HG03139 (cell line): ENCODE data around the gene ZFAND4.
"Not testable (repeated sequence)": the region's sequence is repeated elsewhere in the genome, so short reads cannot be mapped to it uniquely, and the experiment has no call there.

Experiments
- ATAC-seq: cut with Tn5 transposase; IDR thresholded peaks from one replicate; pipeline ENCODE4 v1.9.1; 2021; ENCODE audit not compliant: unreplicated experiment

The ZFAND4 gene

DNA sequence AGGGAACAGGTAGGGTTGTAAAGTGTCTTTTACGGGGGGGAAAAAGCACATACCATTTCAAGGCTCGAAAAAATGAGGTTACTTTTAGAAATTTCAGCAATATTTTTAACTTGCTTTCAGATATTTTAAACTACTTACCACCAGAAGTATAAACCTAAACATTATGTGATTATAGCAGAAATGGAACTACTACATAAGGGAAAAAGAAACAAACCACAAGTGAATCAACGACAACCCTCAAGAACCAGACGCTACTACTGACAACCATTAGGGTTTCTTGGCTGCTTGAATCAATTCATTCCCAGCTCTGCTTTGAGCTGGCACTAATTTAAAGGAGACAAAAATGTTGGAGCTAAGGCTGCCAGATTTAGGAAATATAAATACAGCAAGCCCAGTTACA is 80.1 kb downstream of the ZFAND4 start:
- ATAC-seq = no peak

DNA sequence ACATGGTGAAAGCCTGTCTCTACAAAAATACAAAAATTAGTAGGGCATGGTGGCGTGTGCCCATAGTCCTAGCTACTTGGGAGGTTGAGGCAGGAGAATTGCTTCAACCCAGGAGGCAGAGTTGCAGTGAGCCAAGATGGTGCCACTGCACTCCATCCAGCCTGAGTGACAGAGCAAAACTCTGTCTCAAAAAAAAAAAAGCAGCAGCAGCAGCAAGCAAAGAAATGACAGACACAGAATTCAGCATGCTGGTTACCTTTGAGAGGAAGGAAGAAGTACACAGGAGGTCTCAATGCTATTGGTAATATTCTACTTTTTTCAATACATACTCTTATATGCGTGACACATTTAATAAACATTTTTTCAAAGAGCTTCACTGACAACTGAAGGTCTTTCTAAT is 81.3 kb downstream of the ZFAND4 start:
- ATAC-seq = no peak

DNA sequence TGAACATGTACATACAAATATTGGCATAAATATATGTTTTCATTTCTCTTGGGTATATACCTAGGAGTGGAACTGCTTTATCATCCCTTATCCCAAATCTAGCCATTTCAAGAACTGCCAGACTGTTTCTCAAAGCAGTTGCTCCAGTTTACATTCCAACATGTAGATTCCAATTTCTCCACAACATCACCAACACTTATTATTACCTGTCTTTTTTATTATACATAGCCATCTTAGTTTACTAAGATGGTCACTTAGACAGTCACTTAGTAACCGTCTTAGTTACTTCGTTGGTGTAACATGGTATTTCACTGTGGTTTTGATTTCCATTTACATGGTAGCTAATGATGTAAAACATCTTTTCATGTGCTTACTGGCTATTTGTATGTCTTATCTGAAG is 82.7 kb downstream of the ZFAND4 start:
- ATAC-seq = no peak

DNA sequence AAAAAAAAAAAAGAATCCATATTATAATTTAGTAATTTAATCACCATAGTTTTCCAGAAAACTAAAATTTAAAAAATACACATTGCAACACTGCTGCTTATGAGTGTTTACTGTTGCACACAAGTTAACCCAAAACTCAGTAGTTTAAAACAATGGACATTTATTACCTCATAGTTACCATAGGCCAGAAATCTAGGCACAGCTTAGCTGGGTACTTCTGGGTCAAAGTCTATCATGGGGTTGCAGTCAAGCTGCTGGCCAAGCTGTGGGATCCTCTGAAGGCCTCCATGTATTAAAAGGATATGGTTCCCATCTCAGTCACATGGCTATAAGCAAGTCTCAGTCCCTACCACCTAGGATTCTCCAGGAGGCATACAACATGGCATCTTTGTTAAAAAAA is 83.6 kb downstream of the ZFAND4 start:
- ATAC-seq = no peak

DNA sequence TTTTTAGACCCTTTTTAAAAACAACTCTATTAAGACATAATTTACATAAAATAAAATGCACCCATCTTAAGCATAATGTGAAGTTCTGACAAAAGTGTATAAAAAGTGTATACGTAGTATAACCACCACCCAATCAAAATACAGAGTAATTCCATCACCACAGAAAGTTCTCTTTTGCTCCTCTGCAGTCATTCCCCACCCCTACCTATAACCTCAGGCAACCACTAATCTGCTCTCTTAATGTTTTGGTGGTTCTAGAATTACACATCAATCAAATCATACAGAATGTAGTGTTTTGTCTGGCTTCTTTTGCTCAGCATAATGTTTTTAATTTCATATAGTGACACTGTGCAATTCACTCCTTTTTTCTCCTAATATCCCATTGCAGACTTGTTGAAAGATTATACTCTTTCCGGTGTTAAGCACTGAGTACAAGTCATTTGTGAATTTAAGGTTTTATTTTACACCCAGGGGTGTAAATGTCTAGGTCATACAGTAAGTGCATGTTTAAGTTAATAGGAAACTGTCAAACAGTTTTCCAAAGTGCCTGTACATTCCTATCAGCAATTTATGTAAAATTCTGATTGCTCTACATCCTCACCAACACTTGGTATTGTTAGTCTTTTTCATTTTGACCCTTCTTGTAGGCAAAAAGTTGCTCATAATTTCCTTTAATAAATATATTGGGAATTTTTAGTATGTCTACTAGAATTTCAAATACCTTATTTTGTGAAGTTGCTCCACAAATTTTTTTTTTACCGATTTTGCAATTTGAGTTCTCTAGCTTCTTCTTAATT is 86.3 kb downstream of the ZFAND4 start:
- ATAC-seq = no peak

DNA sequence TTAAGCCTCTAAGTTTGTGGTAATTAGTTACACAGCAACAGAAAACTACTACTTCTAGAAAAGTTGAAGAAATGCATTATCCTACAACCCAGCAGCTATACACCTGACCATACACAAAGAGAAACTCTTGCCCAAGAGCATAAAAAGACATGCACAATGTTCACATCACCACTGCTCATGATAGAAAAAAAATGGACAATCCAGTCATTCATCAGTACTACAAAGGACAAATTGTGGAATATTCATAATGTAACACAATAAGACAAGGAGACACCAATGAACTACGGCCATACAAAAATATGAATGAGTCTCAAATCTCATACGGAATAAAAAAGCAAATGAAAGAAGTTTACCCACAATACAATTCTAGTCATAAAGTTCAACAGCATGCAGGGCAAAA is 87.4 kb downstream of the ZFAND4 start:
- no peak for ATAC-seq

DNA sequence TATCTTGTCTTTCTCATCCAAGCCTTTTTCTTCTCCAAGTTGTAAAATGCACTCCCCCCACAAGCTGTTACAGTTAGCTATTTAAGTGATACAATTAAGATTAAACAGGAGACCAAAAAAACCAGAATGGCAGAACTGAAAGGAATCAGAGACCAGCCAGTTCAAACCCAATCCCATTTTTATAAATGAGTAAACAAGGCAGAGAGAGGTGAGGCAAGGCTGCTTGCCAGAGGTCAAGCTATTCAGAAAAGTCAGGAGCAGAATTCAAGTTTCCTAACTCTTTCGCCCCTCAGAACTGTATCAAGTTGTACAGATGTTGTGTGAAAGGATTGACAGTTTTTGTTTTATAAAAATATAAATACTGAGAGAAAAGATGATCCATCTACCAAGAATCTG is 90.2 kb downstream of the ZFAND4 start:
- ATAC-seq = no peak

DNA sequence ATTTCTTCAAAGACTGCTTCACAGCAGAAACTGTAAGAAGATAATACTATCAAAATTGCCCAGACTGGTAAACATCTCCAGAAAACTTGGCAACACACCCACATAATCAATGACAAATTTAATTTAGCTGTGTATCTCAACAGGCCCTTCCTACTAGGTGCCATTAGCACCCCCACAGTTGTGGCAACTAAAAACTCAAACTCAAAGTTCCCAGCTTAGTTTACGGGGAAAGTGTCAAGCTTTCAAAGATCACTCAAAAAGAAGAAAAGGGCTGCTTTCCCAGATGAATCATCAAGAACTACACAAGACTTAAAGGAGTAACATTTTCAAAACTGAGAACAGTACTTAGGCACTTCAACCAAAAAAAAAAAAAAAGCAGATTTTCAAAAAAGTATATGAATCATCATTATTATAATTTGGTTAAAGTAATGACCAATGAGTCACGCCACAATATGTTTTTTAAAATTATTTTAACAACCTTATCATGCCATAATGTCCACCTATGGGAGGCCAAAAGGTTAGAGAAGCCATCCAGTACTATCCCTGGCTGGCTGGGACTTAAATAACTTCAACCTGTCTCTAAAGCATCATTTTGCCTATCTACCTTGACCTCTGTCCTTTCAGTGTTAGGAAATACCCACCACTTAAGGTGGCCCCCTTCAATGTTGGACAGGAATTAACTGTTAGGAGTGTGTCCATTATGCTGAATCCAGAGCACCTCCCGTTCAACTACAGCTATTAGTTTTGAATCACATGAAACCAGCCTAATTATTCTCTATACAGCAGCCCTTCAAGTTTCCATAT is 90.8 kb downstream of the ZFAND4 start:
- no peak for ATAC-seq

DNA sequence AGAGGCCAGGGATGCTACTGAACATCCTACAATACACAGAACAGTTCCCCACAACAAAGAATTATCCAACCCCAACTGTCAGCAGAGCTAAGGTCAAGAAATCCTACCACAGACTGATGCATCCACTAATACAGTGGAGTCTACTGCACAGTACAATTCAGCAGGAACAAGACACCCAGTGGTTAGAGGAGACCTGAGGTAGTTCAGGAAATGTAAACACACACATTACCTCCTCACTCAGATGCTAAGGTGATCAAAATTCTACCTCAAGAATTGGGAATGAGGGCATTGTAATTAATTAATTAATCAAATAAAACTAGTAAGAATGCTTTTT is 91.4 kb downstream of the ZFAND4 start:
- peak; percentile 36 for ATAC-seq

DNA sequence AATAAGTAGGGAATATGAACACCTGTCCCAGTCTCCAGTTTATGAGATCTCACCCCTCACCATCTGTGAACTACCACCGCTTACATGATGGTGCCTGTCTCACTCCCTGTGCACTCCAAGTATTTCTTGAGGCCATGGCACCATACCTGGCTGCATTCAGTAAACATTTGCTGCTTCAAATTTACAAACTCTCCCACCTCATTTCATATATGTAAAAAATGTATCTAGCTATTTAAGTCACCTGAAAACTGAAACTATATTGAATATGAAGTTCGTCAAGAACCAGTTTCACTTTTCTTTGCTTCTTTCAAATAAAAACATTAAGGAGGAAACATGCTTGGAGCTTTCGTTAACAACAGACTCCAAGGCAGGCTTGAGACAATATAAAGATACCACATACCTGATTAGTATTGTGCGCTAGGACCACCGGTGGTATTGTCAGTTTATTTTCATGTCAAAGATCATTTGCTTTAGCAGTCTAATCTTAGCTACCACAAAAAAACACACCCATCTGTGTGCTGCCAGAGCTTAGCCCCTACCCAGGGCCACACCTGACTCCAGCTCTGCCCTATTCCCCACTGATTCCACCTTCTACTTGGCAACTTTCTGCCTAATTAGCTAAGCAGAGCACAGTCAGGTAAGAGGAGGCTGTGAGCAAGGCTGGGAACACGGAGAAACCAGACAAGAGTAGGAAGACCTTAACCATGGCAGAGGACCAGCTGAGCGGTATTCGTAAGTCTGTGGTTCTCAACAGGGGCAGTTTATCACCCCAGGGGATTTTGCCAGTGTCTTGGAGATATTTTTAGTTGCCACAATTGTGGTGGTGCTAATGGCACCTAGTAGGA is 92.0 kb downstream of the ZFAND4 start:
- ATAC-seq = peak; percentile 53

DNA sequence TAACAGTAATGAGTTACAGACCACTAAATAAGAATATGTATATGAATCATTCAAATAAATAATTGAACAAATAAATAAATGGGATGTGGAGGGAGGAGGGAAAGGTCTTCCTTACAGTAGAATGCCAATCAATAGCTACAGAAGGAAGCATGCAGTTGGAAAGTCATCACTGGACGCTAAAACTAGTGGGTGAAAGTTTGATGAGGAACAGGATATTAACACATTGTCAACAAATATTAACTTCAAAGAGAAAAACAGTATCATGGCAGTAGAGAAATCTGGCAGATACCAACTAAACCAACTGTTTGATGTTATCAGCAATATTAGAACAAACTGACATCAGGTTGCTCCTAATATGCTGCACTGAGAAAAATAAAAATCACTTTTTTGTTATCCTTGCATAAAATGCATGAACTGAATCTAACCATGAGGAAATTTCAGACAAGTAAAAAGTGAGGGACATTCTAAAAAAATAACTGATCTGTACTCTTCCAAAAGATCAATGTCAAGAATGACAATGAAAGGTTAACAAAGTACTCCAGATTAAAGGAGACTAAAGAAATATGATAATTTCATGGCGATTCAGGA is 94.1 kb downstream of the ZFAND4 start:
- ATAC-seq = no peak

DNA sequence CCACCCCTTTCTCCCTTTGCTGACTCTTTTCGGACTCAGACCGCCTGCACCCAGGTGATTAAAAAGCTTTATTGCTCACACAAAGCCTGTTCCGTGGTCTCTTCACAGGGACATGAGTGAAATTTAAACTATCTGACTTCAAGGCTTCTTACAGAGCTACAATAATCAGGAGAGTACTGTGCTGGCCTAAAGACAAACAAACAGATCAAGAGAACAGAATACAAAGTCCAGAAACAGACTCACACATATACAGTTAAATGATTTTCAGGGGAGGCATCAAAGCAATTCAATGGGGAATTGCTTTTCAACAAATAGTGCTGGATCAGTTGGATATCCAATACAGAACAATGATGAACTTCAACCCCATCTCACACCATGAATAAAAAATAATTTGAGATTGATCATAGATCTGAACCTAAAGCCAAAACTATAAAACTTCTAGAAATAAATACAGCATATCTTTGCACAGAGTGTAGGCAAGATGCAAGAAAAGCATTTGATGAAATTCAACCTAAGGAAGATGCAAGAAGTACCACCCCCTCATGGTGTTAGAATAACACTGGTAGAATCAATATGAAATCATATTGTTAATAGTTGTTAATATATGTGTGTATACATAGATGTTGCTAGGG is 96.5 kb downstream of the ZFAND4 start:
- ATAC-seq = no peak

DNA sequence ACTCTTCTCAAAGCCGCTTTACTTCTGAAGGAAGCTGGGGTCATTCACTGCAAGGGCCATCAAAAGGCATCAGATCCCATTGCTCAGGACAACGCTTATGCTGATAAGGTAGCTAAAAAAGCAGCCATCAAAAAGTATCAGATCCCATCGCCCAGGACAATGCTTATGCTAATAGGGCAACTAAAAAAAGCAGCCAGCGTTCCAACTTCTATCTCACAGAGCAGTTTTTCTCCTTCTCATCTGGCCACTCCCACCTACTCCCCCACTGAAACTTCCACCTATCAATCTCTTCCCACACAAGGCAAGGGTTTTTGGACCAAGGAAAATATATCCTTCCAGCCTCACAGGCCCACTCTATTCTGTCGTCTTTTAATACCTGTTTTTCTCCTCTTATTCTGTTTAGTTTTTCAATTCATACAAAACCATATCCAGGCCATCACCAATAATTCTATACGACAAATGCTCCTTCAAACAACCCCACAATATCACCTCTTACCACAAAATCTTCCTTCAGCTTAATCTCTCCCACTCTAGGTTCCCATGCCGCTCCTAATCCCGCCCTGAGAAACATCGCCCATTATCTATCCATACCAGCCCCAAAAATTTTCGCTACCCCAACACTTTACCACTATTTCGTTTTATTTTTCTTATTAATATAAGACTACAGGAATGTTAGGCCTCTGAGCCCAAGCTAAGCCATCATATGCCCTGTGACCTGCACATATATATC is 97.4 kb downstream of the ZFAND4 start:
- ATAC-seq = not testable (repeated sequence)

DNA sequence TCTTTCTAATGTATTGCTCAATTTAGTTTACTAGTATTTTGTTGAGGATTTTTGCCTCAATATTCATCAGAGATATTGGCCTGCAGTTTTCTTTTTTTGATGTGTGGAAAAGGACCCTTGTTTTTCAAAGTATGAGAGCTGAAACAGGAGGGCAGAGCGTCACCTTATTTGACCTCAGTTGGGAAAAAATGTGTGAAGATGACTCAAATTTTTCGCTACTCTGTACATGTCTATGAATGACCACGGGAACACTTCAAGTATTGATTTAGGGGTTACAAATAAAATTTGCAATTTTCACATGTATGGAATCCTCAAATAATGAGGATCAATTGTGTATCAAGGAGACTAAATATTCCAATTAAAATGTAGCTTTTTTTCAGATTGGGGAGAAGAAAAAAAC is 103.1 kb downstream of the ZFAND4 start:
- no peak for ATAC-seq

DNA sequence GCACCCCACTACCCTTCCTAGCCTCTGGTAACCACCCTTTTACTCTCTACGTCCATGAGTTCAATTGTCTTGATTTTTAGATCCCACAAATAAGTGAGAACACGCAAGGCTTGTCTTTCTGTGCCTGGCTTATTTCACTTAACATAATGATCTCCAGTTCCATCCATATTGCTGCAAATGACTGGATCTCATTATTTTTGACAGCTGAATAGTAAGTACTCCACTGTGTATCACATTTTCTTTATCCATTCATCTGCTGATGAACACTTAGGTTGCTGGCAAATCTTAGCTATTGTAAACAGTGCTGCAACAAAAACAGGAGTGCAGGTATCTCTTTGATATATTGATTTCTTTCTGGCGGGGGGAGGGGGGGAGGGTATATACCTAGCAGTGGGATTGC is 106.2 kb downstream of the ZFAND4 start:
- no peak for ATAC-seq
